Activated T-helper 1 cell treated with Interleukin-2 at 50 U/mL for 16 hours (primary cell): ENCODE measurements around the gene SDK2.

Experiments
- DNase-seq: peaks from one replicate; pipeline ENCODE4 v3.0.0-alpha.2; 2020; ENCODE audit warnings: low read depth

Gene SDK2

DNA sequence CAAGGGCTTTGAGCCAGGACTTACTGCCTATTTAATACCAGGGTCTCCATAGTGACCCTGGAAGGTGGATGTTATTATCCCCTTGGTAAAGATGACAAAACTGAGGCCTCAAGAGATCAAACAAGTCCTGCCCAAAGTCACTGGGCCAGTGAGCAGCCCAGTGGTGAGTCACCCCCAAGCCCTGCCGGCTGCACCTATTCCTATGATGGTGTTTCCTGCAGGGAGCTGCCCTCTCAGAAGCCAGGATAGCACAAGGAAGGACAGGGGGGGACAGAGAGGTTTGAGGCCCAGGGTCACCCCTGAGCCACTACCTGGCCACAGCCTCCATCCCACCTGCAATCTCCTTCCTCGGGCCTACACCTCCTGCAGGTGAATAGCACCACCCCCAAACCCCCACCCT is 90.9 kb downstream of the SDK2 start:
- no peak for DNase-seq

DNA sequence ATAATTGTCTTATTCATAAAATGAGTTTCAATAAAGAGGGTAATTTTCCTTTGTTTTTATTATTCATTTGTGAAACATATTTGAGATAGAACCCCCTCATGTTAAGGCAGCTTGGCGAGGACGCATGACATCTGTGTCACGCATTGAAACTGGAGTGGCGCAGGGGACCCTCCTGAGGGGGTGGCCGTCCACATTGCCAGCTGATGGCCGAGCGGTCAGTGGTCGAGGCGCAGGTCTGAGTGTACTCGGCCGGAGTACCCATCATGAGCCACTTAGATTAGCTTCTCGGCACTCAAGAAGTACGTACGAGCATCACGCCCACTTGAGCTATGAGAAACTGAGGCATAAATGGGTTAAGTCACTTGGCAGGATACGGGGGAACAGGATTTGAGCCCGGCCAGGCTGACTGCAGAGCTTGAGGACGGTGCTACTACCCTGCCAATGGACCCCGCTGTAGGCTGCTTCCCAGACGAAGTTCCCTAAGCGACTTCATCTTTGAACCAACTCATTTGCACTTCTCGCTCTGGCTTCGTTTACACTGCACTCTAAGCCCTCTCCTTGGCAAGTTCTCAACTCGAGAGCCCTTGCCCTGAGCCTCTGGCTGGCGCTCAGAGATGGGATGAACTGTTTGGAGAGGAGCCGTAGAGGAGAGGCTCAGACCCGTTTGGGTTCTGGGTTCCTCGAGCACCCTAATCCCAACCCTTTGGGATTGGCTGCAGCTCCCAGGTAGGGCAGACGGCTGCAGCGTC is 91.8 kb downstream of the SDK2 start:
- no peak for DNase-seq

DNA sequence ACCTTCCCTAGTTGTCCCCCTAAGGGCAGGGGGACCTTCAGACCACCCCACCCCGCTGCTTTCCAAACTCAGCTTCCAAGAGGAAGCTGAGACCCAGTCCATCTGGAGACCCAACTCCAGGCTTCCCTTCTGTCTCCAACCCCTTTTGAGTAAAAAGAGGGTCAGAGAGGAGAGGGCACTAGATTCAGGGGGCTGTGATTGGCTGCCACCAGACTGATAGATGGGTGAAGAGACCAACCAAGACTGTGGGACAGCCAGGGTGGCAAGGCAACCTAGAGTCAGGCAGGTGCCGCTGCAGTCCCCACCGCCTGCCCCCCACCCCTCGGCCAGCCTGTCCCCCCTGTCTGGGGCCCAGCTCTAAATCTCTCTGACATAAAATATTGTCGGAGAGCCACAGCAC is 92.5 kb downstream of the SDK2 start:
- DNase-seq = no peak

DNA sequence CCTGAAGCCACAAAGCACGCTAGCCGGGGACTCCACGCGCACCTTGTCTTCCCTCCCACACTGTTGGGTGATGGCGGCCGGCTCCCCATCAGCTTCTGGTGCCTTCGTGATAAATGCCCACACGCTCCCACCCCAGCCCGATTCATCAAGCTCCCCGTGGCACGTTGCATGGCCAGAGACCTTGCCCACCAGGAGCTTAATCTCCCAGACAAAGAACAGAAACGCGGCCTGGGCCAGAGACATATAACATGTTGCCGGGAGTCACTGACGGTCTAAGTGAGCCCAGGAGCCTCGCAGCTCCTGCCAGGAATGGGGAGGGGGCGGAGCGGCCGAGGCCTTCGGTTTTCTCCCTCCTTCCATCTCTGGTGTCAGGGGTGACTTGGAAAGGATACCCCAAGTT is 93.1 kb downstream of the SDK2 start:
- DNase-seq = no peak

DNA sequence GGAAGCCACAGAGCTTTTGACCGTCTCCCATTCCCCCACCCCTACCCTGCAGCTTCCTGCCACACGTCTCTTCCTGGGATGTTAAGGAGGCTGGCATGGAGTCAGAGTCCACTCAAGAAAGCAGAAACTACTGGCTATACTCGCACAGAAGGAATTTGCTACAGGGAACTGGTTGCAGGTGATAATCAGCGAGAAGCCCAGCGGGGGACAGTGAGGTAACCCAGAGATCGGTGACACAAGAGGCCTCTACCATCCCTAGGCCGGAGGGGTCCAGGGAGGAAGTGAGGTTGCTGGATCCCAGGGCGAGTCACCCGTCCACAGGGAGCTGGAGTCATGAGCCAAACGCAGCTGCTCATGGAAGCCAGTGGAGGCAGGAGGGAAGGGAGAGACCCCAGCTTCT is 93.7 kb downstream of the SDK2 start:
- DNase-seq = no peak

DNA sequence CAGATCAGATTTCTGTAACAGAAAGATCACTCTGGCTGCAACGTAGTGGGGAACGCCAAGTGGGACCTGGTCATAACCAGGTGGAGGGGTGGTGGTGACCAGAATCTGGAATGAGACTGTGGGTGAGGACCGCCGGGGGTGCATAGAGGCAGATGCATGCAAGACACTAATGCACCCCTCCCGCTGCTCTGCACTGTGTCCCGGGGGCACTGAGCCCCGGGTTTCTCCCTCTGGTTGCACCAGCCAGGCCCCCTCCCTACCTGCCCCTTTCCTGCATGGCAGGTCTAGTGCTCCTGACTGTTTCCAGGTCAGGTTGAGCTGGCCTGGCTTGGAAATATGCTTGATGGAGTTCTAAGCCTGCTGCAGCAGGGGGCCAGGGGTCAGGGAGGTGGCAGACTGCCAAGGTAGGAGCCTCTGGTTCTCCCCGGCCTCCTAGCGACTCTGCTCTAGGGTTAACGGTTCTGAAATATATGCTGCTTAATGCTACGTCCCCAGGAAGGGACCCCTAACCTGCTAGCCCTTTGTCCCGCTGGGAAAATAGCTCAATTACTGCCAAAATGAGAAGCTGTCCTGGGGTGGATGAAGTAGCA is 94.3 kb downstream of the SDK2 start:
- no peak for DNase-seq

GRCh38 chr17:73548620-73549311 is 95.5 kb downstream of the SDK2 start:
- no peak for DNase-seq

DNA sequence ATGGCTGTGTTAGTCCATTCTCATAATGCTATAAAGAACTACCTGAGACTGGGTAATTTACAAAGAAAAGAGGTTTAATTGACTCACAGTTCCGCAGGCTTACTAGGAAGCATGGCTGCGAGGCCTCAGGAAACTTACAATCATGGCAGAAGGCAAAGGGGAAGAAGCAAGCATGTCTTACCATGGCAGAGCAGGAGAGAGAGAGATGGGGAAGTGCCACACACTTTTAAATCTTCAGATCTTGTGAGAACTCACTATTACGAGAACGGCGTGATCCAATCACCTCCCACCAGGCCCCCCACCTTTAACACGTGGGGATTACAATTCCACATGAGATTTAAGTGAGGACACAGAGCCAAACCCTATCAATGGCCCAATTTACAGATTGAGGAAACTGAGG is 96.5 kb downstream of the SDK2 start:
- no peak for DNase-seq

DNA sequence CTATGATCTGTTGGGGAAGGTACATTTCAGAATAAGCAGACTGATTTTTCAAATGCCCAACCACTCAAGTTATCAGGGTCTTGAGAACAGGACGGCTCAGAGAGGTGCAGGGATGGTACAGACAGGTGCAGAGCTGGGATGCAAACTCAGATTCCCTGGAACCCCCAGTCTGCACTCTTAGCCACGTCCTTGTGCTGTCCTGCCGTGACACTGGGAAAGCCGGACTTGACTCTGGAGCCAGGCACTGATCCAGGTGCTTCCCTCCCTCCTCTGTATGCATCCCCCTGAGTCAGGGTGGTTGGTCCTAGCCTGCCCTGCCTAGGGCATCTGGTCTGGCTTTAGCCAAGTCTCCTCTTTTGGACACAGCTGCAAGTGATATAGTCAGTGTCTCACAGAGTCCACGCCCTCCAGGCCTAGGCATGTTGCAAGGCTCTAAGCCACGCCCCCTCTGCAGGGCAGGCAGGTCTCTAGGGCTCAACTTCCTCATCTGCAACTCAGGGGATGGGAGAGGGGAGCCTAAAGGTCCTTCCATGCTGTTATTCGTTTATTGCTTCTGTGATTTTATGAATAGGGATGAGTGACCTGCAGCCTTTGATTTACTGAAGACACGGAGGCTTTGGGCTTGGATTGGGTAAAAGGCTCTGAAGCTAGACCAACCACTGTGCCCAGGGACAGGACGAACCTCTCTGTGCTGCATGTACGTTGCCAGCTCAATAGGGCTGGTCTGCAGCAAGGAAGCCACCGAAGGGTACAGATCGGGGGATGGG is 97.3 kb downstream of the SDK2 start:
- no peak for DNase-seq

DNA sequence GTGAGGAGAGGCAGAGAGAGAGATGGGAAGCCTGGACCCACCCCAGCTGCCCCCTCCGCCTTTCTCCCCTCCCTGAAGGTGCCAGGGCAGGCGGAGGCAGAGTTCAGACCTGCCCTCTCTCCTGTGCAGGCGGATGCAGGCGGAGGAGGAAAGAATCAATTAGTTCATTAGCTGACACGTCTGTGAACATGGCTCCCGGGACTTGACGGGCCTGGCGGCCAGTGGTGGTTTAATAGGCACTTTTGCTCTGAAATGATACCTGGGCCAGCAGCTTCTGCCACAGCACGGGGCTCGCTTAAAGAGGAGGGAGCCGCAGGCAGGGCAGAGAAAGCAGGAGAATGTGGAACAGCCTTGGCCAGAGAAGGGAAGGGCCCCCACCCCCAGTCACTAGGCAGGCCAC is 98.1 kb downstream of the SDK2 start:
- no peak for DNase-seq

DNA sequence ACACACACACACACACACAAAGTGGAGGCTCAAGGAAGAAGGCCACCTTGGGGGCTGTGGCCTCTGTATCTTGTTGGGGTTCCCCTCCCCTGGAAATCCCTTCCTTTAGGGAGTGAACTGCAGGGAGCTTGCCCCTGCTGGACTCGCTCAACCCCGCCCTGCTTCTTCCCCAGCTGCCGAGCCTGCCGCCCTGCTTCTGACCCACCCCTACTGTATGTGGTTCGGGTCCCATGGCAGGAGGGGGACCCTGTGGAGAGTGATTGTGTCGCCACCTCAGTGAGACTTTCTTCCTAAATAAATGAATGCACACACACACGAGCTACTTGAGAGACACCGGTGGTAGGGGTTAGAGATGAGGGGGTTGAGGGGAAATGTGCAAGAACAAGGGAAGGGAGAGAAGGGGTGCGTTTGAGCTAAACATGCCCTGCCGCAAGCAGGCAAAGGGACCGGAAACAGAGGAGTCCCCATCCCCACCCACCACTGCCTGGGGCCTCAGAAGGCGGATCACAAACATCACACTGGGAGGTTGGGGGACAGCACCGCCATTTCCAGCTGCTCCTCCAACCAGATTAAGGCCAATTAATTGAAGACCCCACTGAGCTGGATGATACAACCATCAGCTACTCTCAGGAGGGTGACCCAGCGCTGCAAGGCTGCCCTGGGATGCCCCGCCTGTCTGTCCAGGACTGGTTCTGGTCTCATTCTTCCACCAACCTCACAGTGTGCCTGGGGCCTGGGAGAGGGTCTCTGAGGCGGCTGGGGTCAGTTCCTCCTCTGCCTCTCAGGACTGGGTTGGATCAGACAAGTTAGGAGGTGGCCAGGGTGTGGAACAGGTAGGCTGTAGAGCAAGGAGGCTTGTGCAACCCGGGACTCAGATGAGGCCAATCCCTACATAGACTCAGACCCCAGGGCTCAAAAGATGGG is 98.9 kb downstream of the SDK2 start:
- no peak for DNase-seq

DNA sequence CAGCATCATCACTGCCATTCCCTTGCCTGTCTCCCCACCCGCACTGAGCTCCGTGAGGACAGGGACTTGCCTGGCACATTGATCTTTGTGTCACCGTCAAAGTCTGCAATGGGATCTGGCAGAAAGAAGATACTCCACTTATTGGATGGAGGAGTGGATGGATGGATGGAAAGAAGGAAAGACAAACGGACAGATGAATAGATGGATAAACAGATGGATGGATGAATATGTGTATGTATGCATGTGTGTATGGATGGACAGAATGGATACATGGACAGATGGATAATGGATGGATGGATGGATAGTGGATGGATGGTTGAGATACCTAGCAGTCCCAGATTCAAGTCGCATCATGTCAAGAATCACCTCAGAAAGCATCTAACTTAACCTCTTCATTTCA is 99.9 kb downstream of the SDK2 start:
- no peak for DNase-seq

DNA sequence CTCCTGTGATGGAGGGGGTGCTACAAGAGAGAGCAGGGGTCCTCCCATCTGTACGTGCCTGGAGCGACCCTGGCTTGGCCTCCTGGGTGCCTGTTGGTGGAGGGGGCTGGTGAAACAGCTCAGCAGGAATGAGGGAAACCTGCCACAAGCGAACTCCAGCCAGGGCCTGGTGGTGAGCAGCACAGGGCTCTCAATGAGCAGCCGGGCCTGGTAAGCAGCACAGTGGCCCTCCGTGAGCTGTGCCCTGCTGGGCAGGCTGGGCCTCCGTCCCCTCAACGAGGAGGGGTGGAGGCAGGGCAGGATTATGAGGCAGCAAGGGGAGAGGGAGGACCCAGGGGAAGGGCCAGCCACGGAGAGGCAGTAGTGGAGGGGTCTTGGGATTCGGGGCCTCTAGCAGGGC is 101.9 kb downstream of the SDK2 start:
- no peak for DNase-seq

GRCh38 chr17:73541561-73541981 is 102.7 kb downstream of the SDK2 start:
- DNase-seq = no peak

- DNase-seq = no peak
Measured at GRCh38 chr17:73541111-73541510, 103.1 kb downstream of the SDK2 start.

GRCh38 chr17:73539166-73539565 is 105.1 kb downstream of the SDK2 start:
- DNase-seq = no peak

DNA sequence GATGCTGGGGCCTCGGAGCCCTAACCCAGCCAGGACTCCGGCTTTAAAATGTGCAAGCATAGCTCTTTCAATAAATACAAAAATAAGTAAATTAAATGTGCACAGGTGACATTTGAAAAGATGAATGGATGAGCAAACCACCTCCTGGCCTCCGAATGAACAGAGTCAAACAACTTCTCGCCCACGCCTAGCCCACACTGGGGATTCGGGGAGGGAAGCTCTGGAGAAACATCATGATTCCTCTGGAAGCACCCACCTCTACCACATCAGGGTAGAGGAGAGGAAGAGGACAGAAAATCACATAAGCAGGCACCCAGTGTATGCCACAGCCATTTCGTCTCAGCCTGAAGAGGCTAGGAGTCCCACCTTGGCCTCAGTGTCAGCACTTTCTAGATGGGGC is 105.8 kb downstream of the SDK2 start:
- no peak for DNase-seq

- DNase-seq = no peak
Measured at GRCh38 chr17:73536700-73537605, 107.3 kb downstream of the SDK2 start.

DNA sequence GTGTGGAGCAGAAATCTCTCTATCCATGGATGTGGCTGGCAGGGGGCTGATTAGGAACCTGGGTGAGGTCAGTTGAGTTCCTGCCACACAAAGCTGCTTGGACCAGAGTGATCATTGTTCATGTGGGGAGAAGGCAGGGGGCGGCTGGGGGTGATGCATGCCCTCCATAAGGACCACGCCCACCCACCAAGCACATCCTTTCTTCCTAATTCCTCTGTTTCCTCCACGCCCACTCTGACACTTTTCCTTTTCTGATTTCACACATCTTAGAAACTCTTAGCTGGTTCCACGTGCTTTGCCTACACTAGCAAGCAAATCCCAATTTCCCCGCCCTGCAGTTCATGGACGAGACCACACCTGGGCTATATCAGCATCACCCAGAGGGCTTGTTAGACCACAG is 108.5 kb downstream of the SDK2 start:
- no peak for DNase-seq

GRCh38 chr17:73534209-73534909 is 109.9 kb downstream of the SDK2 start:
- no peak for DNase-seq
